ENCODE results near the gene LRRC37A2.
"Not testable (repeated sequence)": the region's sequence is repeated elsewhere in the genome, so short reads cannot be mapped to it uniquely, and the experiment has no call there.

DNA sequence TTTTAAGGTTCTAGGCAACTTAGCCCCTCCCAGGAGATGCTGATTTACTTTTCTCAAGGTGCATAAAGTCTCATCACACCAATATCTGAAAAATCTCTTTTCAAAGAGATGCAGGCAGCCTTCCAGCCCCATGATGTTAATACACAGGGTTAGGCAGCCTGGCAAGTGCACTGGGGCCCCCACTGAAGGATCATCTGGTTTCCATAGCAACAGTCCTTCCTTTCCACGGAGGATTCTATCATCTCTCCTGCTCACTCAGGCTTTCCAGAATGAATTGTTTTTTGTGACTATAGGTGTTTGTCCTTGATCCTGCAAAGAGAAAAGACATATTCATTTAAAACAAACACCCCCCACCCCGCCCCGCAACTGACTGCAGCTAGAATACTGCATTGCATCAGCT is 73.2 kb downstream of the LRRC37A2 start:
- TF ChIP-seq, protein P1, sequence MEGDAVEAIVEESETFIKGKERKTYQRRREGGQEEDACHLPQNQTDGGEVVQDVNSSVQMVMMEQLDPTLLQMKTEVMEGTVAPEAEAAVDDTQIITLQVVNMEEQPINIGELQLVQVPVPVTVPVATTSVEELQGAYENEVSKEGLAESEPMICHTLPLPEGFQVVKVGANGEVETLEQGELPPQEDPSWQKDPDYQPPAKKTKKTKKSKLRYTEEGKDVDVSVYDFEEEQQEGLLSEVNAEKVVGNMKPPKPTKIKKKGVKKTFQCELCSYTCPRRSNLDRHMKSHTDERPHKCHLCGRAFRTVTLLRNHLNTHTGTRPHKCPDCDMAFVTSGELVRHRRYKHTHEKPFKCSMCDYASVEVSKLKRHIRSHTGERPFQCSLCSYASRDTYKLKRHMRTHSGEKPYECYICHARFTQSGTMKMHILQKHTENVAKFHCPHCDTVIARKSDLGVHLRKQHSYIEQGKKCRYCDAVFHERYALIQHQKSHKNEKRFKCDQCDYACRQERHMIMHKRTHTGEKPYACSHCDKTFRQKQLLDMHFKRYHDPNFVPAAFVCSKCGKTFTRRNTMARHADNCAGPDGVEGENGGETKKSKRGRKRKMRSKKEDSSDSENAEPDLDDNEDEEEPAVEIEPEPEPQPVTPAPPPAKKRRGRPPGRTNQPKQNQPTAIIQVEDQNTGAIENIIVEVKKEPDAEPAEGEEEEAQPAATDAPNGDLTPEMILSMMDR (IDR thresholded peaks at IDR 0.05), result not testable (repeated sequence)
- not testable (repeated sequence) for TF ChIP-seq POLR2A (IDR thresholded peaks at IDR 0.05)
